ENCODE data around the gene ZNF467.

ZNF467 gene

GRCh38 chr7:149735779-149736477, 37.5 kb downstream of the ZNF467 start:
- no peaks in the 10 kb centered on the region for H3K4me1 ChIP-seq (ENCODE audit: control insufficient read depth, insufficient read depth, low read length)
- peaks cover 3% of the 10 kb centered on the region; the same call in 1 of the 2 replicates for H3K27me3 ChIP-seq (ENCODE audit: control insufficient read depth, insufficient read depth, low read length)
- no peak overlapping the region for H3K4me3 ChIP-seq (ENCODE audit: low read depth, low read length)
- H3K36me3 ChIP-seq (ENCODE audit: control insufficient read depth, insufficient read depth, low read length), result peaks cover 17% of the 10 kb centered on the region; the same call in 1 of the 2 replicates
- no peak overlapping the region for H3K9ac ChIP-seq (ENCODE audit: low read depth, low read length)
- H3K27ac ChIP-seq (ENCODE audit: low read depth, low read length), result no peak overlapping the region
- H3K9me3 ChIP-seq (ENCODE audit: control insufficient read depth, insufficient read depth, low read length), result no peaks in the 10 kb centered on the region

DNA sequence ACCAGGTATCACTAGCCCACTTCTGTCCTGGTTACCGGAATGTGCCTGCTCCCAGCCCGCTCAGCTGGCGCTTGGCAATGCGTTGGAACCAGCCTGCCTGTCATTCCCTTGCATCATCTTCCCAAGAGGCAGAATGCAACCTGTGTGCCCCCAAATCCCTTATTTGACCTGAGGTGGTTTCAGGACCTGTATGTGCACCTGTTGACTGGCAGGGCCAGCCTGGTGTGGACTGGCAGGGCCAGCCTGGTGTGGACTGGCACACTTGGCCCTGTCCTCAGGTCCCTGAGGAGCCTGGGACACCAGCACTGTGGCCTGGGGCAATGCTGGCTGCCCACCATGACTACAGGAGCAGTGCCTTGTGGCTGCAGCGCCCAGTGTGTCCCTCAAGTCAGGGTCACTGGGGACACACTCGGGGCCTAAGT, 38.2 kb downstream of the ZNF467 start:
- H3K4me1 ChIP-seq (ENCODE audit: control insufficient read depth, insufficient read depth, low read length), result no peaks in the 10 kb centered on the region
- H3K9ac ChIP-seq (ENCODE audit: low read depth, low read length), result no peak overlapping the region
- H3K4me3 ChIP-seq (ENCODE audit: low read depth, low read length), result no peak overlapping the region
- no peaks in the 10 kb centered on the region for H3K9me3 ChIP-seq (ENCODE audit: control insufficient read depth, insufficient read depth, low read length)
- no peak overlapping the region for H3K27ac ChIP-seq (ENCODE audit: low read depth, low read length)
- peaks cover 3% of the 10 kb centered on the region; the same call in 1 of the 2 replicates for H3K27me3 ChIP-seq (ENCODE audit: control insufficient read depth, insufficient read depth, low read length)
- peaks cover 17% of the 10 kb centered on the region; the same call in 1 of the 2 replicates for H3K36me3 ChIP-seq (ENCODE audit: control insufficient read depth, insufficient read depth, low read length)

- H3K9ac ChIP-seq (ENCODE audit: low read depth, low read length), result no peak overlapping the region
- no peaks in the 10 kb centered on the region for H3K9me3 ChIP-seq (ENCODE audit: control insufficient read depth, insufficient read depth, low read length)
- H3K4me3 ChIP-seq (ENCODE audit: low read depth, low read length), result no peak overlapping the region
- peaks cover 3% of the 10 kb centered on the region; the same call in 1 of the 2 replicates for H3K27me3 ChIP-seq (ENCODE audit: control insufficient read depth, insufficient read depth, low read length)
- H3K36me3 ChIP-seq (ENCODE audit: control insufficient read depth, insufficient read depth, low read length), result peaks cover 19% of the 10 kb centered on the region
- no peaks in the 10 kb centered on the region for H3K4me1 ChIP-seq (ENCODE audit: control insufficient read depth, insufficient read depth, low read length)
- no peak overlapping the region for H3K27ac ChIP-seq (ENCODE audit: low read depth, low read length)
Observed at GRCh38 chr7:149734791-149735075, 38.7 kb downstream of the ZNF467 start.

GRCh38 chr7:149733924-149734790, 39.2 kb downstream of the ZNF467 start:
- Histone ChIP-seq H3K4me1 (ENCODE audit: control insufficient read depth, insufficient read depth, low read length) (no peaks in the 10 kb centered on the region), H3K9ac (ENCODE audit: low read depth, low read length) (no peak overlapping the region), H3K27ac (ENCODE audit: low read depth, low read length) (no peak overlapping the region)

GRCh38 chr7:149733131-149733923, 40.1 kb downstream of the ZNF467 start:
- Histone ChIP-seq H3K4me1 (ENCODE audit: control insufficient read depth, insufficient read depth, low read length) (no peaks in the 10 kb centered on the region), H3K9me3 (ENCODE audit: control insufficient read depth, insufficient read depth, low read length) (no peaks in the 10 kb centered on the region), H3K9ac (ENCODE audit: low read depth, low read length) (no peak overlapping the region), H3K27ac (ENCODE audit: low read depth, low read length) (no peak overlapping the region), H3K27me3 (ENCODE audit: control insufficient read depth, insufficient read depth, low read length) (peaks cover 3% of the 10 kb centered on the region; the same call in 1 of the 2 replicates), H3K36me3 (ENCODE audit: control insufficient read depth, insufficient read depth, low read length) (peaks cover 32% of the 10 kb centered on the region), H3K4me3 (ENCODE audit: low read depth, low read length) (no peak overlapping the region)

More at GRCh38 chr7:149733924-149734790, 39.2 kb downstream of the ZNF467 start:
- H3K4me3 ChIP-seq (ENCODE audit: low read depth, low read length), result no peak overlapping the region
- no peaks in the 10 kb centered on the region for H3K9me3 ChIP-seq (ENCODE audit: control insufficient read depth, insufficient read depth, low read length)
- H3K27me3 ChIP-seq (ENCODE audit: control insufficient read depth, insufficient read depth, low read length), result peaks cover 3% of the 10 kb centered on the region; the same call in 1 of the 2 replicates
- H3K36me3 ChIP-seq (ENCODE audit: control insufficient read depth, insufficient read depth, low read length), result peaks cover 23% of the 10 kb centered on the region

GRCh38 chr7:149732611-149733010, 40.8 kb downstream of the ZNF467 start:
- Histone ChIP-seq H3K4me3 (ENCODE audit: low read depth, low read length) (no peak overlapping the region), H3K9ac (ENCODE audit: low read depth, low read length) (no peak overlapping the region), H3K27ac (ENCODE audit: low read depth, low read length) (no peak overlapping the region), H3K9me3 (ENCODE audit: control insufficient read depth, insufficient read depth, low read length) (no peaks in the 10 kb centered on the region), H3K4me1 (ENCODE audit: control insufficient read depth, insufficient read depth, low read length) (no peaks in the 10 kb centered on the region), H3K27me3 (ENCODE audit: control insufficient read depth, insufficient read depth, low read length) (peaks cover 3% of the 10 kb centered on the region; the same call in 1 of the 2 replicates), H3K36me3 (ENCODE audit: control insufficient read depth, insufficient read depth, low read length) (peaks cover 39% of the 10 kb centered on the region)

DNA sequence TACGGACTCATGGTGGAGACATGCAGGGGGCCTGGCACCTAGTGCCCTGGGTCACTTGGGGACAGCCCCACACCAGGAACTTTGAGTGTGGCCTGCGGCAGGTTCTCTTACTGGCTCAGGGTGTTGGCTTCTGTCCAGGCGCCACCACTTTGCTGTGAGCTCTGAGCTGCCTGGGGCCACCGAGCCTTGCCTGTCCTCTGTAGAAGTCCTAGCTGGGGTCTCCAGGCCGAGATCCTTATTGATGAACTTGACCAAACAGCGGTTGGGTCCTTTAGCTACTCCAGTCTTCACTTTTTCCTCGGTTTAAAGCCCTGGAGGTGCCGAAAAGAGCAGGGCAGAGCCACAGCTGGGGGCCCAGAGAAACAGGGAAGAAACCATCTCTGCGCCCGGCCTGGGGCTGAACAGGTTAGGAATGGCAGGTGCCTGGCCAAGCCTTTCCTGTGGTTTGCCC, 41.3 kb downstream of the ZNF467 start:
- Histone ChIP-seq H3K9me3 (ENCODE audit: control insufficient read depth, insufficient read depth, low read length) (no peaks in the 10 kb centered on the region), H3K4me1 (ENCODE audit: control insufficient read depth, insufficient read depth, low read length) (no peaks in the 10 kb centered on the region), H3K4me3 (ENCODE audit: low read depth, low read length) (no peak overlapping the region), H3K9ac (ENCODE audit: low read depth, low read length) (no peak overlapping the region), H3K27me3 (ENCODE audit: control insufficient read depth, insufficient read depth, low read length) (peaks cover 3% of the 10 kb centered on the region; the same call in 1 of the 2 replicates), H3K27ac (ENCODE audit: low read depth, low read length) (no peak overlapping the region), H3K36me3 (ENCODE audit: control insufficient read depth, insufficient read depth, low read length) (peaks cover 42% of the 10 kb centered on the region)

DNA sequence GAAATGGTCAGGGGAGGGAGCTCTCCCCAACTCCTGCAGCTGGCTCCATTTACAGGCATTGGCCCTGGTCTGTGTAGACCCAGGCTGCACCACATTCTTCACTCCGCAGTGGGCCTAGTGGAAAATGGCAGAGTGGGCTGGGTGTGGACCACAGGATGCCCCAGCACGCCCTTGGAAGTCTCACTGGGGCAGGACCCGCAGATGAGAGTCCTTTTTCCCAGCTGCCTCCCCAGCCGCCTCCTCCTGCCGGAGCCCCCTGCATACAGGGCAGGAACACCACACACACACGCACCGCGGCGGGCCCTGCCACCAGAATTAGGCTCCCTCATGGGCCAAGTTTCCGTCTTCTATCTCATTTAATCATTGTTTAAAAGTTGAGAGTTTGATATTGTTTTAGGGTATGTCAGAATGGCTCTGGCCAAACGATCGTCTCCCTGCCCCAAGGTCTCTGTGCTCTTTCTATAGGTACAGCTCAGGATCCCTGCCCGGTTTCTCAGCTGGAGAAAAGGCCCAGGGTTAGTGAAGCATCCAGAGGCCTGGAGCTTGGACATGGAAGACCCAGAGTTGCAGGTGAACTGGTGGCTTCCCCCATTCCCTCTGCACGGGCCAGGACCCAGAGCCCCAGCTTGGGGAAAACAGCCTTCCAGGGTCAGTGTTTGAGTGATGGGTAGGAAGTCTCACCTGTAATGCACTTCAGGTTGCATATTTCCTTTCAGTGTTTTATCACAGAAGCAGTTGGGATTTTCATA, 42.0 kb downstream of the ZNF467 start:
- Histone ChIP-seq H3K27me3 (ENCODE audit: control insufficient read depth, insufficient read depth, low read length) (peaks cover 3% of the 10 kb centered on the region; the same call in 1 of the 2 replicates), H3K4me1 (ENCODE audit: control insufficient read depth, insufficient read depth, low read length) (no peaks in the 10 kb centered on the region), H3K36me3 (ENCODE audit: control insufficient read depth, insufficient read depth, low read length) (peaks cover 49% of the 10 kb centered on the region), H3K9me3 (ENCODE audit: control insufficient read depth, insufficient read depth, low read length) (no peaks in the 10 kb centered on the region), H3K4me3 (ENCODE audit: low read depth, low read length) (no peak overlapping the region), H3K27ac (ENCODE audit: low read depth, low read length) (no peak overlapping the region), H3K9ac (ENCODE audit: low read depth, low read length) (no peak overlapping the region)

GRCh38 chr7:149729983-149730801, 43.2 kb downstream of the ZNF467 start:
- H3K9me3 ChIP-seq (ENCODE audit: control insufficient read depth, insufficient read depth, low read length), result no peaks in the 10 kb centered on the region
- no peak overlapping the region for H3K9ac ChIP-seq (ENCODE audit: low read depth, low read length)
- no peak overlapping the region for H3K4me3 ChIP-seq (ENCODE audit: low read depth, low read length)
- H3K4me1 ChIP-seq (ENCODE audit: control insufficient read depth, insufficient read depth, low read length), result no peaks in the 10 kb centered on the region
- H3K27ac ChIP-seq (ENCODE audit: low read depth, low read length), result no peak overlapping the region
- no peaks in the 10 kb centered on the region for H3K27me3 ChIP-seq (ENCODE audit: control insufficient read depth, insufficient read depth, low read length)
- peaks cover 59% of the 10 kb centered on the region for H3K36me3 ChIP-seq (ENCODE audit: control insufficient read depth, insufficient read depth, low read length)

Data from HUES48 (cell line).